ENCODE results near the gene TEX48. TPM values are rescaled to one million over a fixed set of nuclear protein-coding genes. Genes with fewer than 3 reads are reported as not detected.

TEX48 gene
- total RNA-seq, 1 donor from 2014 or later, result not detected

DNA sequence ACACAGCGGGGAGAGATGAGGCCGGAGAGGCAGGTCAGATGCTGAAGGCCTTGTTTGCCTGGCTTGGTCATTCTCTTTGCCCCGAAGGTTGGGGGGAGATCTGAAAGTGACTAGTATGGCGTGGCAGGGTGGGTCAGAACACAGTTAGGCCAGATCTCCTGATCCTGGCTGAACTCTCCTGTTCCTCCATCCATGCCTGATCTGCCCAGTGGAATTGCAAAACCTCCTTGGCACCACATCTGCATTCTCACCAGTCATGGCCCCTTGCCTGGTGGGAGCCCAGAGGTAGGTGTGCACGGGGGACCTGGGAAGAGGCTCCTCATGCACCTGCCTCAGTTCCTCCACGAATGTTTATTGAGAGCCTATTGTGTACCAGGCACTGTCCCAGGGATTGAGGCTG lies 47.6 kb downstream of the TEX48 start:
- no peak for DNase-seq (ENCODE audit: missing footprints)
- no peak for ATAC-seq
- intact Hi-C loops (cut with DNase I), result no loop called here

DNA sequence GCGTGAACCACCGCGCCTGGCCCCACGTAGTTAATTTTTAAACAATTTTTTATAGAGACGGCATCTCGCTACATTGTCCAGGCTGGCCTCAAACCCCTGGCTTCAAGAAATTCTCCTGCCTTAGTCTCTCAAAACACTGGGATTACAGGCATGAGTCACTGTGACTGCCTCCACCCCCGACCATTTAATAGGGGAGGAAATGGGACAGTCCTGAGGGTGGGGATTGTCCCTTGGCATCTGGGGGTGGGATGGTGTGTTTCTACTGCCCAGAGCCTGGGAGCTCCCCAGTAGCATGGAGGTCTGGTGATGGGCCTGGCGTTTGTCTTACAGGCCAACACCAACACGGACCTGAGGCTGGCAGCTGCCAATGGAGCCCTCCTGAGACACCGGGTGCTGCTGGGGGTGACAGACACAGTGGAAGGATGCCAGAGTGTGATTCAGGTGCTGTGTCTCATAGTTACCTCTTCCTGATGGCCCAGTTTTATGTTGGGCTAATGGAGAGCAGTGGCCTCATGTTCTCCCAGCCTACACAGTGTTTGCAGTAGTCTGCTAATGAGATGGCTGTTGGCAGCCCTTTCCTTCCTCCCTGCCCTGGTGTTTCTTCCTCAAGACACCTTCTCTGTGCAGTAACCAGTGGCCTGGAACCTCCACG lies 48.4 kb downstream of the TEX48 start:
- intact Hi-C loops (cut with DNase I), result no loop called here

DNA sequence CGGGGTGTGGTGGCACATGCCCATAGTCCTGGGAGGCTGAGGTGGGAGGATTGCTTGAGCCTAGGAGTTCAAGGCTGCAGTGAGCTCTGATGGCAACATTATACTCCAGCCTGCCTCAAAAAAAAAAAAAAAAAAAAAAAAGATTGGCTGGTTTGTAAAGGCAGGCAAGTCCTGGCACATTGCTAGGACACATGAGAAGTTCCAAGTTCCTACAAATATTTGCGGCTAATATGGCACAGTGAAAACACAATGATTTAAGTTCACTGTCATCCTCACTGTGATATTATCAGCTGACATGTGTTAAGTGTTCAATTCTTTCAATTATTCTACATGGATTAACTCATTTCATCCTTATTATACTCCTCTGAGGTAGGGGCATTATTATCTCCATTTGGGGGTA lies 50.8 kb downstream of the TEX48 start:
- intact Hi-C loops (cut with DNase I), result no loop called here
- ATAC-seq, result no peak

More for the DNA sequence above, 48.4 kb downstream of the TEX48 start:
- ATAC-seq (no peak), DNase-seq (ENCODE audit: missing footprints) (no peak)

GRCh38 chr9:114629563-114630090 lies 52.4 kb downstream of the TEX48 start:
- intact Hi-C loops (cut with DNase I), result no loop called here
- ATAC-seq (no peak), DNase-seq (ENCODE audit: missing footprints) (no peak)

More for the DNA sequence above, 50.8 kb downstream of the TEX48 start:
- DNase-seq (ENCODE audit: missing footprints), result no peak

- no peak for DNase-seq (ENCODE audit: missing footprints)
- intact Hi-C loops (cut with DNase I), result no loop called here
Observed at GRCh38 chr9:114627553-114627952, 54.4 kb downstream of the TEX48 start.

GRCh38 chr9:114626415-114627020 lies 55.5 kb downstream of the TEX48 start:
- intact Hi-C loops (cut with DNase I), result no loop called here
- ATAC-seq (no peak), DNase-seq (ENCODE audit: missing footprints) (no peak)

More at GRCh38 chr9:114627553-114627952, 54.4 kb downstream of the TEX48 start:
- no peak for ATAC-seq

DNA sequence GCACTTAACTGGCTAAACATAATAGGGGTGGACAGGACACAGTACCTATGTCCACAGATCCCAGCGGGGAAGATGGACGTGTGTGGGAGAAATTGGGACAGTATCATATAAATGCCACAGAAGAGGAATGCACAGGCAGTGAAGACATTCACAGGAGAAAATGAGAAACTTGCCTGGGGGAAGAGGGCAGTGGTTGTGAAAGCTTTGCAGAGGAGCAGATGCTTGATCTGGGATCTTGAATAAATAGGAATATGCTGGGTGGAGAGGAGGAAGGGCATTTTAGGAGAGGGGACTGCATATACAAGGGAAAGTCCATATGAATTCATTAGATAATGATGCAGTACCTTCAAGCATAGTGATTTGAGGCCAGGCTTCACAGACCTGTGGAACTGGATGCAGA lies 57.3 kb downstream of the TEX48 start:
- no peak for ATAC-seq
- intact Hi-C loops (cut with DNase I), result no loop called here
- no peak for DNase-seq (ENCODE audit: missing footprints)

DNA sequence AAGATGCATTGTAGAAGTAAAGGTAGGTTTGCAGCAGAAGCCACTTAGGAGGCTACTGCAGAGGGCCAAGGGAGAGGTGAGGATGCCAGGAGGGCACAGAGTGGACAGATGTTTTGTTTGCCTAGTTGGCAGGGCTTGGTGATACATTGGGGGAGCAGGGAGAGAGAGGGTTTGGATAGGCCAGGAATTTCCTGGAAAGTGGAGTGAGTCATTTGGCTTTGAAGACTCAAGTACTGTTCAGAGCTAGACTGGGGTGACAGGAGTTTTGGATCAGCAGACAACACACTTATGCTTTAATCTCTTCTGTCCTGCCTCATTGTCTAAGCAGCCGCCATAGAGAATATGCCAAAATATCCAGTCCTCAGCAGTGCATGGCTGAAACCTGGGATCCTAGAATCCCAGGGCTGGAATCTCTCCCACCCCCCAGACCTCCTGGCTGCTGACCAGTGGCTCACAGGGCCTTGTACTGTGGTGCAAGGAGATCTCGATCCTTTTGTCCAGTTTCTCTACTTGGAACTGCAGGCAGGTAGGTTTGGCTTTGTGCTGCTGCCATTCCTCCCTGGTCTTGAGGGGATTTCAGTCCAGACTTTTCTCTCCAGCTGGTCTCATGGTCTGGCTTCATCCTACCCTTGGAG lies 59.9 kb downstream of the TEX48 start:
- ATAC-seq (peak; percentile 42), DNase-seq (ENCODE audit: missing footprints) (no peak)
- intact Hi-C loops (cut with DNase I), result no loop called here

DNA sequence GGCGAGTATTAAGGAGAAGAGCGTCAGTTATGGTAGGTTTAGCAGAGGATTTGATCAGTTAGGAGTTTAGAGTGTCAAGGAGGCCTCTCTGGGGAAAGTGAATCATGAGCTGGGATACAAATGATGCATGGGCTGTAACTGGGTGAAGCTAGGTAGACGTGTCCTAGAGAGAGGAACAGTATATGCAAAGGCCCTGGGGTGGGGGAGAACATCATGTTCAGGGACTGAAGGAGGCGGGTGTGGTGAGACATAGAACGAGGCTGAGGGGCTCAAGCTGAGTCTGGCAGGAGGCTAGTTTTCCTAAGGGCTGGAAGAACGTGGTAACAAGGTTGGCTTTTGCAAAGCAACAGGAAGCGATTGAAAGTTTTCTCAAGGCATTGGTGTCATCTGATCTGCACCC lies 60.4 kb downstream of the TEX48 start:
- intact Hi-C loops (cut with DNase I), result no loop called here
- ATAC-seq, result no peak
- no peak for DNase-seq (ENCODE audit: missing footprints)

DNA sequence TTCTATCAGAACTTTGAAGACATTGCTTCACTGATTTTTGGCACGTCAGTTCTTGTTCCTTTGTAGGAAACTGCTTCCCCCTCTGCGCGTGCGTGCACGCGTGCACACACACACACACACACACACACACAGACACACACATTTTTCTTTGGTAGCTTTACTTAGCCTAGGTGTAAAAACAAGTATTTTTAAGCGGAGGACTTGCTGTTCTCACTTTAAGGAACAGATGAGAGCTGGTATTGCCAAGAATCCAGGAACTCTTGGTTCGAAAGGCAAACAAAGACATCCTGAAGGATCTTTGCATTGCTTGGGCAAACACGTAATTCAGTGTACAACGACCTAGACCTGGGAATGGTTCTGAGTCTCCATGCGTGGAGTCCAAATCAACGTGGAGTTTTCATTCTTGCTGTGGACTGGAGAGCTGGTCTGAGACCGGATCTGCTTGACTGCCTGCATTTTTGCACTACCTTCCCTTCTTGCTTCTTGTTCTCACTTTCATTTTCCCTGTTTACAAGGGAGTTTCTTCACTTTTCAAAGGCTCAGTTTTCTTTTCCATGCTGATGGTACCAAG lies 62.7 kb downstream of the TEX48 start:
- intact Hi-C loops (cut with DNase I), result no loop called here
- no peak for ATAC-seq
- DNase-seq (ENCODE audit: missing footprints), result peak; percentile 79

GRCh38 chr9:114616684-114617520 lies 65.1 kb downstream of the TEX48 start:
- intact Hi-C loops (cut with DNase I), result no loop called here
- DNase-seq (ENCODE audit: missing footprints) (peak; percentile 90), ATAC-seq (peak; percentile 44)

Other genes starting within 250 kb of the TEX48 start
- 0.49 TPM for gene WHRN, start 176.7 kb downstream of the TEX48 start, total RNA-seq
- gene ATP6V1G1, start 94.4 kb downstream of the TEX48 start, total RNA-seq, result 58.0 TPM
- gene TMEM268, start 70.9 kb downstream of the TEX48 start, total RNA-seq, result 3.5 TPM
- not detected for gene TEX53, start 24.4 kb downstream of the TEX48 start, total RNA-seq
- 0.08 TPM for gene TNFSF15, start 123.8 kb upstream of the TEX48 start, total RNA-seq
- gene TNFSF8, start 248.4 kb upstream of the TEX48 start, total RNA-seq, result 0.57 TPM